ENCODE results near the gene PGD. TPM values are rescaled to one million over a fixed set of nuclear protein-coding genes. Genes with fewer than 3 reads are reported as not detected.

Gene PGD
- total and polyA plus RNA-seq, 10 donors = 40.8 to 381 (median 124) TPM

GRCh38 chr1:10444795-10445397, 46.0 kb downstream of the PGD start:
- TF ChIP-seq, protein P1, sequence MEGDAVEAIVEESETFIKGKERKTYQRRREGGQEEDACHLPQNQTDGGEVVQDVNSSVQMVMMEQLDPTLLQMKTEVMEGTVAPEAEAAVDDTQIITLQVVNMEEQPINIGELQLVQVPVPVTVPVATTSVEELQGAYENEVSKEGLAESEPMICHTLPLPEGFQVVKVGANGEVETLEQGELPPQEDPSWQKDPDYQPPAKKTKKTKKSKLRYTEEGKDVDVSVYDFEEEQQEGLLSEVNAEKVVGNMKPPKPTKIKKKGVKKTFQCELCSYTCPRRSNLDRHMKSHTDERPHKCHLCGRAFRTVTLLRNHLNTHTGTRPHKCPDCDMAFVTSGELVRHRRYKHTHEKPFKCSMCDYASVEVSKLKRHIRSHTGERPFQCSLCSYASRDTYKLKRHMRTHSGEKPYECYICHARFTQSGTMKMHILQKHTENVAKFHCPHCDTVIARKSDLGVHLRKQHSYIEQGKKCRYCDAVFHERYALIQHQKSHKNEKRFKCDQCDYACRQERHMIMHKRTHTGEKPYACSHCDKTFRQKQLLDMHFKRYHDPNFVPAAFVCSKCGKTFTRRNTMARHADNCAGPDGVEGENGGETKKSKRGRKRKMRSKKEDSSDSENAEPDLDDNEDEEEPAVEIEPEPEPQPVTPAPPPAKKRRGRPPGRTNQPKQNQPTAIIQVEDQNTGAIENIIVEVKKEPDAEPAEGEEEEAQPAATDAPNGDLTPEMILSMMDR (IDR thresholded peaks at IDR 0.05 in 8 of 11, conservative IDR thresholded peaks at IDR 0.05 in 3 of 11) = no peak
- TF ChIP-seq POLR2A (IDR thresholded peaks at IDR 0.05) (no peak), POLR2AphosphoS5 (IDR thresholded peaks at IDR 0.05) (no peak)
- intact Hi-C loops (cut with DNase I; ENCODE audit: low total_unique reads) = no loop called here
- Histone ChIP-seq H3K4me3 (no peak overlapping the region), H3K27ac (no peak overlapping the region), H3K36me3 (peaks cover 0 to 15% (median 0%) of the 10 kb centered on the region in 6 donors), H3K9me3 (no peaks in the 10 kb centered on the region), H3K27me3 (replicated peaks in 1 of 7) (no peaks in the 10 kb centered on the region), H3K4me1 (no peaks in the 10 kb centered on the region)
- DNase-seq = no peak
- 85 to 91% (median 89%) methylated on average over 7 of the region's 7 CpGs for WGBS, 5 donors

- Histone ChIP-seq H3K27ac (no peak overlapping the region), H3K27me3 (replicated peaks in 1 of 7) (no peaks in the 10 kb centered on the region), H3K4me1 (peaks cover 0 to 11% (median 4%) of the 10 kb centered on the region in 6 donors), H3K4me3 (no peak overlapping the region), H3K36me3 (peaks cover 0 to 9% (median 0%) of the 10 kb centered on the region in 6 donors), H3K9me3 (no peaks in the 10 kb centered on the region)
- WGBS, 5 donors = 90 to 97% (median 92%) methylated on average over 7 of the region's 7 CpGs
- intact Hi-C loops (cut with DNase I; ENCODE audit: low total_unique reads) = no loop called here
- TF ChIP-seq POLR2AphosphoS5 (IDR thresholded peaks at IDR 0.05) (no peak), POLR2A (IDR thresholded peaks at IDR 0.05) (no peak)
- TF ChIP-seq, protein P1 (IDR thresholded peaks at IDR 0.05 in 8 of 11, conservative IDR thresholded peaks at IDR 0.05 in 3 of 11) = no peak
- DNase-seq = no peak
Observed at GRCh38 chr1:10446790-10447422, 48.0 kb downstream of the PGD start.

- TF ChIP-seq, protein P1 (IDR thresholded peaks at IDR 0.05 in 8 of 11, conservative IDR thresholded peaks at IDR 0.05 in 3 of 11) = no peak
- no peak for TF ChIP-seq POLR2A (IDR thresholded peaks at IDR 0.05)
- TF ChIP-seq POLR2AphosphoS5 (IDR thresholded peaks at IDR 0.05) = no peak
- intact Hi-C loops (cut with DNase I; ENCODE audit: low total_unique reads) = no loop called here
- peaks cover 0 to 6% (median 0%) of the 10 kb centered on the region in 8 donors for H3K9me3 ChIP-seq
- H3K36me3 ChIP-seq = peaks cover 0 to 3% (median 0%) of the 10 kb centered on the region in 6 donors
- DNase-seq = no peak
- no peak within 1 kb of the TSS for H3K27ac ChIP-seq
- WGBS, 5 donors = 81 to 92% (median 85%) methylated on average over 10 of the region's 10 CpGs
- no peaks in the 10 kb centered on the region for H3K27me3 ChIP-seq (replicated peaks in 1 of 7)
- peaks cover 0 to 12% (median 4%) of the 10 kb centered on the region in 6 donors for H3K4me1 ChIP-seq
- no peak within 1 kb of the TSS for H3K4me3 ChIP-seq
Observed at GRCh38 chr1:10449751-10450150, 50.9 kb downstream of the PGD start, which contains the start of gene CORT. Gene CORT, plus strand, starts transcription at chr1:10450031. Its CDS starts 193 bp downstream, at chr1:10450224.

GRCh38 chr1:10450156-10450814, 51.4 kb downstream of the PGD start:
- TF ChIP-seq POLR2AphosphoS5 (IDR thresholded peaks at IDR 0.05) (peak in 2 of 3 donors; percentile 8 to 52), POLR2A (IDR thresholded peaks at IDR 0.05) (no peak)
- Histone ChIP-seq H3K9me3 (peaks cover 0 to 6% (median 0%) of the 10 kb centered on the region in 8 donors), H3K4me3 (no peak overlapping the region), H3K4me1 (peaks cover 0 to 12% (median 4%) of the 10 kb centered on the region in 6 donors), H3K27me3 (replicated peaks in 1 of 7) (no peaks in the 10 kb centered on the region), H3K27ac (no peak overlapping the region), H3K36me3 (no peaks in the 10 kb centered on the region)
- DNase-seq = no peak
- 79 to 95% (median 93%) methylated on average over 11 to 21 of the region's 21 CpGs for WGBS, 5 donors
- intact Hi-C loops (cut with DNase I; ENCODE audit: low total_unique reads) = no loop called here
